ENCODE data around the gene MPIG6B.

- TF ChIP-seq, protein P1, sequence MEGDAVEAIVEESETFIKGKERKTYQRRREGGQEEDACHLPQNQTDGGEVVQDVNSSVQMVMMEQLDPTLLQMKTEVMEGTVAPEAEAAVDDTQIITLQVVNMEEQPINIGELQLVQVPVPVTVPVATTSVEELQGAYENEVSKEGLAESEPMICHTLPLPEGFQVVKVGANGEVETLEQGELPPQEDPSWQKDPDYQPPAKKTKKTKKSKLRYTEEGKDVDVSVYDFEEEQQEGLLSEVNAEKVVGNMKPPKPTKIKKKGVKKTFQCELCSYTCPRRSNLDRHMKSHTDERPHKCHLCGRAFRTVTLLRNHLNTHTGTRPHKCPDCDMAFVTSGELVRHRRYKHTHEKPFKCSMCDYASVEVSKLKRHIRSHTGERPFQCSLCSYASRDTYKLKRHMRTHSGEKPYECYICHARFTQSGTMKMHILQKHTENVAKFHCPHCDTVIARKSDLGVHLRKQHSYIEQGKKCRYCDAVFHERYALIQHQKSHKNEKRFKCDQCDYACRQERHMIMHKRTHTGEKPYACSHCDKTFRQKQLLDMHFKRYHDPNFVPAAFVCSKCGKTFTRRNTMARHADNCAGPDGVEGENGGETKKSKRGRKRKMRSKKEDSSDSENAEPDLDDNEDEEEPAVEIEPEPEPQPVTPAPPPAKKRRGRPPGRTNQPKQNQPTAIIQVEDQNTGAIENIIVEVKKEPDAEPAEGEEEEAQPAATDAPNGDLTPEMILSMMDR (IDR thresholded peaks at IDR 0.05) = no peak
- no peak for TF ChIP-seq POLR2A (IDR thresholded peaks at IDR 0.05)
Measured at GRCh38 chr6:31721351-31722020, 1.7 kb upstream of the MPIG6B start, which contains the start of gene LY6G6C.
